GM23248 (cell line): Measurements from ENCODE around the gene PRSS1. TPM values are rescaled to one million over a fixed set of nuclear protein-coding genes. Genes with fewer than 3 reads are reported as not detected.

ENCODE experiments used
- DNase-seq: peaks from one replicate; pipeline ENCODE4 v3.0.0-alpha.2; 2015
- H2AFZ ChIP-seq: fragments of 200-600 bp; sonication (generic); 2 replicates; pipeline ENCODE4 v1.6.1; 2016; ENCODE audit warnings: antibody characterized with exemption
- H3F3A ChIP-seq: fragments of 200-600 bp; sonication (generic); 2 replicates; pipeline ENCODE4 v1.6.1; 2016; ENCODE audit warnings: mild to moderate bottlenecking, antibody characterized with exemption, mixed run types; ENCODE audit not compliant: insufficient read depth
- H3K27ac ChIP-seq: fragments of 200-600 bp; sonication (generic); 2 replicates; pipeline ENCODE4 v1.5.1; 2016; ENCODE audit warnings: mild to moderate bottlenecking
- H3K27me3 ChIP-seq: fragments of 200-600 bp; sonication (generic); replicated peaks from 2 replicates; pipeline ENCODE4 v1.6.1; 2016; ENCODE audit warnings: mild to moderate bottlenecking; ENCODE audit not compliant: insufficient read depth
- H3K36me3 ChIP-seq: fragments of 200-600 bp; sonication (generic); 2 replicates; pipeline ENCODE4 v1.6.1; 2016; ENCODE audit warnings: low read depth, mild to moderate bottlenecking
- H3K4me1 ChIP-seq: fragments of 200-600 bp; sonication (generic); 2 replicates; pipeline ENCODE4 v1.6.1; 2016; ENCODE audit warnings: mild to moderate bottlenecking; ENCODE audit not compliant: insufficient read depth
- H3K4me2 ChIP-seq: fragments of 200-600 bp; sonication (generic); one replicate; pipeline ENCODE4 v1.6.1; 2016; ENCODE audit warnings: mild to moderate bottlenecking; ENCODE audit not compliant: unreplicated experiment
- H3K4me3 ChIP-seq: fragments of 200-600 bp; sonication (generic); 2 replicates; pipeline ENCODE4 v1.5.1; 2016; ENCODE audit warnings: mild to moderate bottlenecking
- H3K79me2 ChIP-seq: fragments of 200-600 bp; sonication (generic); 2 replicates; pipeline ENCODE4 v1.6.1; 2016; ENCODE audit warnings: mild to moderate bottlenecking; ENCODE audit not compliant: insufficient read depth
- H3K9ac ChIP-seq: fragments of 200-600 bp; sonication (generic); 2 replicates; pipeline ENCODE4 v1.6.1; 2016; ENCODE audit warnings: mild to moderate bottlenecking
- H3K9me2 ChIP-seq: fragments of 200-600 bp; sonication (generic); 2 replicates; pipeline ENCODE4 v1.6.1; 2016; ENCODE audit warnings: mixed run types, mild to moderate bottlenecking, moderate library complexity; ENCODE audit not compliant: insufficient read depth
- H3K9me3 ChIP-seq: fragments of 200-600 bp; sonication (generic); one replicate; pipeline ENCODE4 v1.6.1; 2017; ENCODE audit warnings: low read depth
- H4K20me1 ChIP-seq: fragments of 200-600 bp; sonication (generic); 2 replicates; pipeline ENCODE4 v1.6.0; 2016; ENCODE audit not compliant: insufficient read depth
- EZH2 ChIP-seq: fragments of 200-600 bp; sonication (generic); IDR thresholded peaks from 2 replicates; pipeline ENCODE4 v1.6.1; 2018; ENCODE audit warnings: antibody characterized with exemption, mild to moderate bottlenecking; ENCODE audit not compliant: insufficient read depth, poor library complexity, severe bottlenecking
- EZH2phosphoT487 ChIP-seq: fragments of 200-600 bp; sonication (generic); IDR thresholded peaks from 2 replicates; pipeline ENCODE4 v1.6.1; 2018; ENCODE audit warnings: antibody characterized with exemption, moderate library complexity, mild to moderate bottlenecking, low read depth; ENCODE audit not compliant: insufficient read depth
- whole genome bisulfite sequencing, 2 experiments: methylation state at CpG; one replicate each; pipeline ENCODE4 v1.1.6; 2015 to 2017; ENCODE audit warnings: low lambda C conversion rate in 2 of 2, low coverage in 1 of 2; ENCODE audit errors: missing lambda C conversion rate in 2 of 2; 5-methylcytosine and 5-hydroxymethylcytosine counted together
- in situ Hi-C: fragments of 300-500 bp; cut with MboI; formaldehyde crosslinking; loops from 2 replicates; pipeline ENCODE4 v1.15.0; 2020
- polyA plus RNA-seq: library from polyadenylated mRNA; unstranded; fragments of >200 nt; fragmentation: Nextera tagmentation; extraction: Ambion mirVana; gene quantifications from 2 replicates; pipeline ENCODE4 v1.2.1, GENCODE V29; 2016
- small RNA-seq: library from RNA; depleted of rRNA; stranded (forward); fragments of <200 nt; gene quantifications from one replicate; pipeline ENCODE3, GENCODE V24; 2014; ENCODE audit warnings: low read depth, low replicate concordance
- total RNA-seq: library from RNA; depleted of rRNA; stranded (reverse); fragments of >200 nt; shearing (Covaris generic); gene quantifications from 2 replicates; pipeline ENCODE4 v1.2.3, GENCODE V29; 2014; rRNA removed

The PRSS1 gene
- total and polyA plus RNA-seq, 2 experiments from 2014 or later = not detected

- no peak overlapping the region for H3K9ac ChIP-seq
- H3K36me3 ChIP-seq = no peaks in the 10 kb centered on the region
- H3K4me3 ChIP-seq = no peak overlapping the region
- H3K27ac ChIP-seq = no peak overlapping the region
- peaks cover 4% of the 10 kb centered on the region; the same call in 1 of the 2 replicates for H3K4me1 ChIP-seq
- H3K79me2 ChIP-seq = no peaks in the 10 kb centered on the region
- H2AFZ ChIP-seq = no peak overlapping the region
- TF ChIP-seq EZH2 = no peak
- TF ChIP-seq EZH2phosphoT487 = no peak
- 24 to 37% methylated on average over 3 of the region's 3 CpGs for WGBS, 2 experiments
- in situ Hi-C loops = no loop called here
- no peaks in the 10 kb centered on the region for H4K20me1 ChIP-seq
- H3K9me3 ChIP-seq = no peaks in the 10 kb centered on the region
- H3F3A ChIP-seq = 0 out of 2 replicates have a peak, but pooled peaks cover under 1% of the 10 kb centered on the region
- no peak for DNase-seq
- H3K27me3 ChIP-seq = peaks cover 55% of the 10 kb centered on the region
- no peak overlapping the region for H3K4me2 ChIP-seq
- H3K9me2 ChIP-seq = no peaks in the 10 kb centered on the region
Measured at GRCh38 chr7:142802301-142802700, 53.0 kb downstream of the PRSS1 start.

Small RNA genes lying within 50 kb of the gene (small RNA-seq; reads per million reads assigned to genes)
- gene TRBD1 (not detected), gene TRBJ1-1 (not detected), gene TRBJ1-2 (not detected), gene TRBJ1-3 (not detected), gene TRBJ1-4 (not detected), gene TRBJ1-5 (not detected), gene TRBJ1-6 (not detected), gene TRBJ2-1 (not detected), gene TRBJ2-2 (not detected), gene TRBJ2-2P (not detected), gene TRBJ2-3 (not detected), gene TRBJ2-4 (not detected), gene TRBJ2-5 (not detected), gene TRBJ2-6 (not detected), gene TRBJ2-7 (not detected)

Other genes starting within 250 kb of the PRSS1 start
- not detected in 2 replicates for gene PRSS2, start 21.5 kb downstream of the PRSS1 start, total RNA-seq
- gene PRSS2, start 21.5 kb downstream of the PRSS1 start, polyA plus RNA-seq = not detected in 2 replicates
- gene EPHB6, start 105.6 kb downstream of the PRSS1 start, total RNA-seq = 0.11 and 0.13 TPM in 2 replicates
- 0.98 and 1.2 TPM in 2 replicates for gene EPHB6, start 105.6 kb downstream of the PRSS1 start, polyA plus RNA-seq
- not detected in 2 replicates for gene TRPV6, start 136.3 kb downstream of the PRSS1 start, total RNA-seq
- not detected in 2 replicates for gene TRPV6, start 136.3 kb downstream of the PRSS1 start, polyA plus RNA-seq
- gene TRPV5, start 184.3 kb downstream of the PRSS1 start, total RNA-seq = not detected in 2 replicates
- gene TRPV5, start 184.3 kb downstream of the PRSS1 start, polyA plus RNA-seq = not detected in 2 replicates
- not detected in 2 replicates for gene LLCFC1, start 190.0 kb downstream of the PRSS1 start, total RNA-seq
- not detected in 2 replicates for gene LLCFC1, start 190.0 kb downstream of the PRSS1 start, polyA plus RNA-seq
- not detected in 2 replicates for gene KEL, start 212.9 kb downstream of the PRSS1 start, total RNA-seq
- not detected in 2 replicates for gene KEL, start 212.9 kb downstream of the PRSS1 start, polyA plus RNA-seq